GM13976 (cell line): Measurements from ENCODE around the gene GJA4.

Source experiments
- DNase-seq: peaks from one replicate; pipeline ENCODE4 v3.0.0; 2012; ENCODE audit warnings: low spot score
- CTCF ChIP-seq: IDR thresholded peaks from 2 replicates; pipeline ENCODE4 v1.5.1; 2012; ENCODE audit warnings: borderline replicate concordance, mild to moderate bottlenecking; ENCODE audit not compliant: insufficient read depth; ENCODE audit errors: extremely low read depth, missing control alignments, control extremely low read depth
- in situ Hi-C: fragments of 300-500 bp; cut with MboI; formaldehyde crosslinking; loops from one replicate; pipeline ENCODE4 v1.12.0; 2022; ENCODE audit warnings: low sequenced_read_pairs, mixed read lengths, inconsistent platforms; ENCODE audit not compliant: unreplicated experiment

GJA4 gene

GRCh38 chr1:34822202-34822601, 29.4 kb downstream of the GJA4 start:
- DNase-seq = no peak
- TF ChIP-seq CTCF = no peak
- in situ Hi-C loops = no loop called here

GRCh38 chr1:34824817-34825454, 32.1 kb downstream of the GJA4 start:
- in situ Hi-C loops = no loop called here
- no peak for DNase-seq
- no peak for TF ChIP-seq CTCF

GRCh38 chr1:34825455-34826091, 32.8 kb downstream of the GJA4 start:
- no peak for TF ChIP-seq CTCF
- in situ Hi-C loops = no loop called here
- no peak for DNase-seq

GRCh38 chr1:34827341-34827941, 34.6 kb downstream of the GJA4 start:
- DNase-seq = no peak
- in situ Hi-C loops = no loop called here
- no peak for TF ChIP-seq CTCF

GRCh38 chr1:34828611-34829010, 35.8 kb downstream of the GJA4 start:
- in situ Hi-C loops = no loop called here
- DNase-seq = no peak
- TF ChIP-seq CTCF = no peak

GRCh38 chr1:34829250-34829649, 36.5 kb downstream of the GJA4 start:
- in situ Hi-C loops = no loop called here
- DNase-seq = no peak
- TF ChIP-seq CTCF = no peak
